SK-N-SH treated with all-trans-retinoic acid at 6 μM for 48 hours (cell line): ENCODE data around the gene FAM98C.

ENCODE experiments used
- ATAC-seq: fragments of 200-7000 bp; cut with Tn5 transposase; 3 replicates; pipeline ENCODE4 v1.9.1; 2020; ENCODE audit warnings: mild to moderate bottlenecking, moderate library complexity
- ARNTL ChIP-seq: fragments of 450-650 bp; formaldehyde crosslinking; IDR thresholded peaks from 2 replicates; pipeline ENCODE4 v1.5.0; 2020; ENCODE audit warnings: low read depth, mild to moderate bottlenecking, moderate library complexity, borderline replicate concordance
- BACH2 ChIP-seq: fragments of 250-450 bp; sonication (Bioruptor Pico); IDR thresholded peaks from 2 replicates; pipeline ENCODE4 v1.9.0; 2021; ENCODE audit warnings: mild to moderate bottlenecking, borderline replicate concordance
- CSDC2 ChIP-seq: fragments of 250-450 bp; sonication (Bioruptor Pico); IDR thresholded peaks from 2 replicates; pipeline ENCODE4 v1.5.0; 2020; ENCODE audit warnings: mild to moderate bottlenecking, moderate library complexity
- ESRRG ChIP-seq: fragments of 250-450 bp; sonication (Bioruptor Pico); IDR thresholded peaks from 2 replicates; pipeline ENCODE4 v1.6.1; 2021; ENCODE audit warnings: mild to moderate bottlenecking
- GLIS3 ChIP-seq: fragments of 250-450 bp; sonication (Bioruptor Pico); IDR thresholded peaks from 2 replicates; pipeline ENCODE4 v1.5.0; 2020; ENCODE audit warnings: mild to moderate bottlenecking, moderate library complexity
- ISL1 ChIP-seq: fragments of 250-450 bp; sonication (Bioruptor Pico); IDR thresholded peaks from 2 replicates; pipeline ENCODE4 v2.1.2; 2022; ENCODE audit warnings: mild to moderate bottlenecking, moderate library complexity
- OSR1 ChIP-seq: fragments of 250-450 bp; sonication (Bioruptor Pico); IDR thresholded peaks from 2 replicates; pipeline ENCODE4 v1.8.0; 2022; ENCODE audit warnings: moderate library complexity, mild to moderate bottlenecking, inconsistent platforms
- PPARA ChIP-seq: fragments of 250-450 bp; sonication (Bioruptor Pico); IDR thresholded peaks from 2 replicates; pipeline ENCODE4 v1.5.0; 2020; ENCODE audit warnings: mild to moderate bottlenecking, borderline replicate concordance
- RARB ChIP-seq: fragments of 250-450 bp; sonication (Bioruptor Pico); IDR thresholded peaks from 2 replicates; pipeline ENCODE4 v1.8.0; 2021; ENCODE audit warnings: mild to moderate bottlenecking, moderate library complexity
- SNAI2 ChIP-seq: fragments of 250-450 bp; sonication (Bioruptor Pico); IDR thresholded peaks from 2 replicates; pipeline ENCODE4 v1.5.0; 2020; ENCODE audit warnings: mild to moderate bottlenecking, moderate library complexity
- TCF4 ChIP-seq: fragments of 250-450 bp; sonication (Bioruptor Pico); IDR thresholded peaks from 2 replicates; pipeline ENCODE4 v1.8.0; 2021; ENCODE audit warnings: mild to moderate bottlenecking, moderate library complexity, borderline replicate concordance
- ZC3H10 ChIP-seq: fragments of 250-450 bp; sonication (Bioruptor Pico); IDR thresholded peaks from 2 replicates; pipeline ENCODE4 v1.5.1; 2021; ENCODE audit warnings: mild to moderate bottlenecking, moderate library complexity
- ZFP30 ChIP-seq: fragments of 450-650 bp; formaldehyde crosslinking; IDR thresholded peaks from 2 replicates; pipeline ENCODE4 v1.5.0; 2022; ENCODE audit warnings: mild to moderate bottlenecking, moderate library complexity
- ZNF565 ChIP-seq: fragments of 450-650 bp; formaldehyde crosslinking; conservative IDR thresholded peaks from 2 replicates; pipeline ENCODE4 v1.5.0; 2020; ENCODE audit warnings: low read depth, mild to moderate bottlenecking, moderate library complexity
- ZNF70 ChIP-seq: fragments of 450-650 bp; formaldehyde crosslinking; IDR thresholded peaks from 2 replicates; pipeline ENCODE4 v1.5.0; 2020; ENCODE audit warnings: mild to moderate bottlenecking, moderate library complexity
- TF ChIP-seq, protein P1 (sequence below): fragments of 250-450 bp; sonication (Bioruptor Pico); IDR thresholded peaks from 2 replicates; pipeline ENCODE4 v1.8.0; 2021; ENCODE audit warnings: low read depth, mild to moderate bottlenecking, moderate library complexity, borderline replicate concordance
- TF ChIP-seq, protein P2 (sequence below): fragments of 250-450 bp; sonication (Bioruptor Pico); IDR thresholded peaks from 2 replicates; pipeline ENCODE4 v1.5.0; 2020; ENCODE audit warnings: mild to moderate bottlenecking, moderate library complexity
- TF ChIP-seq, protein P3 (sequence below): fragments of 250-450 bp; sonication (Bioruptor Pico); IDR thresholded peaks from 2 replicates; pipeline ENCODE4 v1.5.1; 2020; ENCODE audit warnings: low read depth, mild to moderate bottlenecking, moderate library complexity
- TF ChIP-seq, protein P4 (sequence below): fragments of 250-450 bp; sonication (Bioruptor Pico); IDR thresholded peaks from 2 replicates; pipeline ENCODE4 v1.5.1; 2021; ENCODE audit warnings: mild to moderate bottlenecking, moderate library complexity
- TF ChIP-seq, protein P5 (sequence below): fragments of 250-450 bp; sonication (Bioruptor Pico); IDR thresholded peaks from 2 replicates; pipeline ENCODE4 v1.8.0; 2020; ENCODE audit warnings: mild to moderate bottlenecking, moderate library complexity, borderline replicate concordance

Gene FAM98C

DNA sequence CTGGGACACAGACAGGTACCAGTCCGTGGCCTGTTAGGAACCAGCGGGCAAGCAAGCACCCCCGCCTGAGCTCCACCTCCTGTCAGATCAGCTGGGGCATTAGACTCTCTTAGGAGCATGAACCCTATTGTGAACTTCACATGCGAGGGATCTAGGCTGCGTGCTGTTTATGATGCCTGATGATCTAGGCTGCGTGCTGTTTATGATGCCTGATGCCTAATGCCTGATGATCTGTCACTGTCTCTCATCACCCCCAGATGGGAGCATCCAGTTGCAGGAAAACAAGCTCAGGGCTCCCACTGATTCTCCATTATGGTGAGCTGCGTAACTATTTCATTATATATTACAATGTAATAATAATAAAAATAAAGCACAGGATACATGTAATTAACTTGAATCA lies 19.5 kb downstream of the FAM98C start:
- TF ChIP-seq, protein P1, sequence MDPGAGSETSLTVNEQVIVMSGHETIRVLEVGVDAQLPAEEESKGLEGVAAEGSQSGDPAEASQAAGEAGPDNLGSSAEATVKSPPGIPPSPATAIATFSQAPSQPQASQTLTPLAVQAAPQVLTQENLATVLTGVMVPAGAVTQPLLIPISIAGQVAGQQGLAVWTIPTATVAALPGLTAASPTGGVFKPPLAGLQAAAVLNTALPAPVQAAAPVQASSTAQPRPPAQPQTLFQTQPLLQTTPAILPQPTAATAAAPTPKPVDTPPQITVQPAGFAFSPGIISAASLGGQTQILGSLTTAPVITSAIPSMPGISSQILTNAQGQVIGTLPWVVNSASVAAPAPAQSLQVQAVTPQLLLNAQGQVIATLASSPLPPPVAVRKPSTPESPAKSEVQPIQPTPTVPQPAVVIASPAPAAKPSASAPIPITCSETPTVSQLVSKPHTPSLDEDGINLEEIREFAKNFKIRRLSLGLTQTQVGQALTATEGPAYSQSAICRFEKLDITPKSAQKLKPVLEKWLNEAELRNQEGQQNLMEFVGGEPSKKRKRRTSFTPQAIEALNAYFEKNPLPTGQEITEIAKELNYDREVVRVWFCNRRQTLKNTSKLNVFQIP (CRISPR knock-in tag) = no peak
- no peak for TF ChIP-seq TCF4
- no peak for ATAC-seq

DNA sequence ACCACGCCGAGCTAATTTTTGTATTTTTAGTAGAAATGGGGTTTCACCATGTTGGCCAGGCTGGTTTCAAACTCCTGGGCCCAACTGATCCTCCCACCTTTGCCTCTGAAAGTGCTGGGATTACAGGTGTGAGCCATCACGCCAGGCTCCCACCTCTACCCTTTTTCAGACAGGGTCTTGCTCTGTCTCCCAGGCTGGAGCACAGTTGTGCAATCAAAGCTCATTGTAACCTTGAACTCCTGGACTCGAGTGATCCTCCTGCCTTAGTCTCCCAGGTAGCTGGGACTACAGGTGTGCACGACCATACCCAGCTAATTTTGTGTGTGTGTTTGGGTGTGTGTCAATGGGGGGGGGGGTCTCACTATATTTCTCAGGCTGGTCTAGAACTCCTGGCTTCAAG lies 21.4 kb downstream of the FAM98C start:
- no peak for ATAC-seq
- TF ChIP-seq, protein P2, sequence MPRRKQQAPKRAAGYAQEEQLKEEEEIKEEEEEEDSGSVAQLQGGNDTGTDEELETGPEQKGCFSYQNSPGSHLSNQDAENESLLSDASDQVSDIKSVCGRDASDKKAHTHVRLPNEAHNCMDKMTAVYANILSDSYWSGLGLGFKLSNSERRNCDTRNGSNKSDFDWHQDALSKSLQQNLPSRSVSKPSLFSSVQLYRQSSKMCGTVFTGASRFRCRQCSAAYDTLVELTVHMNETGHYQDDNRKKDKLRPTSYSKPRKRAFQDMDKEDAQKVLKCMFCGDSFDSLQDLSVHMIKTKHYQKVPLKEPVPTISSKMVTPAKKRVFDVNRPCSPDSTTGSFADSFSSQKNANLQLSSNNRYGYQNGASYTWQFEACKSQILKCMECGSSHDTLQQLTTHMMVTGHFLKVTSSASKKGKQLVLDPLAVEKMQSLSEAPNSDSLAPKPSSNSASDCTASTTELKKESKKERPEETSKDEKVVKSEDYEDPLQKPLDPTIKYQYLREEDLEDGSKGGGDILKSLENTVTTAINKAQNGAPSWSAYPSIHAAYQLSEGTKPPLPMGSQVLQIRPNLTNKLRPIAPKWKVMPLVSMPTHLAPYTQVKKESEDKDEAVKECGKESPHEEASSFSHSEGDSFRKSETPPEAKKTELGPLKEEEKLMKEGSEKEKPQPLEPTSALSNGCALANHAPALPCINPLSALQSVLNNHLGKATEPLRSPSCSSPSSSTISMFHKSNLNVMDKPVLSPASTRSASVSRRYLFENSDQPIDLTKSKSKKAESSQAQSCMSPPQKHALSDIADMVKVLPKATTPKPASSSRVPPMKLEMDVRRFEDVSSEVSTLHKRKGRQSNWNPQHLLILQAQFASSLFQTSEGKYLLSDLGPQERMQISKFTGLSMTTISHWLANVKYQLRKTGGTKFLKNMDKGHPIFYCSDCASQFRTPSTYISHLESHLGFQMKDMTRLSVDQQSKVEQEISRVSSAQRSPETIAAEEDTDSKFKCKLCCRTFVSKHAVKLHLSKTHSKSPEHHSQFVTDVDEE (CRISPR knock-in tag) = no peak
- TF ChIP-seq ZC3H10 (CRISPR knock-in tag) = no peak
- TF ChIP-seq, protein P3, sequence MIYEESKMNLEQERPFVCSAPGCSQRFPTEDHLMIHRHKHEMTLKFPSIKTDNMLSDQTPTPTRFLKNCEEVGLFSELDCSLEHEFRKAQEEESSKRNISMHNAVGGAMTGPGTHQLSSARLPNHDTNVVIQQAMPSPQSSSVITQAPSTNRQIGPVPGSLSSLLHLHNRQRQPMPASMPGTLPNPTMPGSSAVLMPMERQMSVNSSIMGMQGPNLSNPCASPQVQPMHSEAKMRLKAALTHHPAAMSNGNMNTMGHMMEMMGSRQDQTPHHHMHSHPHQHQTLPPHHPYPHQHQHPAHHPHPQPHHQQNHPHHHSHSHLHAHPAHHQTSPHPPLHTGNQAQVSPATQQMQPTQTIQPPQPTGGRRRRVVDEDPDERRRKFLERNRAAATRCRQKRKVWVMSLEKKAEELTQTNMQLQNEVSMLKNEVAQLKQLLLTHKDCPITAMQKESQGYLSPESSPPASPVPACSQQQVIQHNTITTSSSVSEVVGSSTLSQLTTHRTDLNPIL (CRISPR knock-in tag) = no peak
- TF ChIP-seq, protein P4, sequence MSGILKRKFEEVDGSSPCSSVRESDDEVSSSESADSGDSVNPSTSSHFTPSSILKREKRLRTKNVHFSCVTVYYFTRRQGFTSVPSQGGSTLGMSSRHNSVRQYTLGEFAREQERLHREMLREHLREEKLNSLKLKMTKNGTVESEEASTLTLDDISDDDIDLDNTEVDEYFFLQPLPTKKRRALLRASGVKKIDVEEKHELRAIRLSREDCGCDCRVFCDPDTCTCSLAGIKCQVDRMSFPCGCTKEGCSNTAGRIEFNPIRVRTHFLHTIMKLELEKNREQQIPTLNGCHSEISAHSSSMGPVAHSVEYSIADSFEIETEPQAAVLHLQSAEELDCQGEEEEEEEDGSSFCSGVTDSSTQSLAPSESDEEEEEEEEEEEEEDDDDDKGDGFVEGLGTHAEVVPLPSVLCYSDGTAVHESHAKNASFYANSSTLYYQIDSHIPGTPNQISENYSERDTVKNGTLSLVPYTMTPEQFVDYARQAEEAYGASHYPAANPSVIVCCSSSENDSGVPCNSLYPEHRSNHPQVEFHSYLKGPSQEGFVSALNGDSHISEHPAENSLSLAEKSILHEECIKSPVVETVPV = no peak
- no peak for TF ChIP-seq BACH2 (CRISPR knock-in tag)
- TF ChIP-seq GLIS3 (CRISPR knock-in tag) = no peak
- TF ChIP-seq, protein P1 (CRISPR knock-in tag) = no peak
- no peak for TF ChIP-seq ESRRG (CRISPR knock-in tag)
- TF ChIP-seq, protein P5, sequence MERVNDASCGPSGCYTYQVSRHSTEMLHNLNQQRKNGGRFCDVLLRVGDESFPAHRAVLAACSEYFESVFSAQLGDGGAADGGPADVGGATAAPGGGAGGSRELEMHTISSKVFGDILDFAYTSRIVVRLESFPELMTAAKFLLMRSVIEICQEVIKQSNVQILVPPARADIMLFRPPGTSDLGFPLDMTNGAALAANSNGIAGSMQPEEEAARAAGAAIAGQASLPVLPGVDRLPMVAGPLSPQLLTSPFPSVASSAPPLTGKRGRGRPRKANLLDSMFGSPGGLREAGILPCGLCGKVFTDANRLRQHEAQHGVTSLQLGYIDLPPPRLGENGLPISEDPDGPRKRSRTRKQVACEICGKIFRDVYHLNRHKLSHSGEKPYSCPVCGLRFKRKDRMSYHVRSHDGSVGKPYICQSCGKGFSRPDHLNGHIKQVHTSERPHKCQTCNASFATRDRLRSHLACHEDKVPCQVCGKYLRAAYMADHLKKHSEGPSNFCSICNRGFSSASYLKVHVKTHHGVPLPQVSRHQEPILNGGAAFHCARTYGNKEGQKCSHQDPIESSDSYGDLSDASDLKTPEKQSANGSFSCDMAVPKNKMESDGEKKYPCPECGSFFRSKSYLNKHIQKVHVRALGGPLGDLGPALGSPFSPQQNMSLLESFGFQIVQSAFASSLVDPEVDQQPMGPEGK = no peak
- TF ChIP-seq PPARA (CRISPR knock-in tag) = no peak
- TF ChIP-seq SNAI2 (CRISPR knock-in tag) = no peak
- TF ChIP-seq ZNF565 (CRISPR knock-in tag) = no peak
- no peak for TF ChIP-seq ZNF70 (CRISPR knock-in tag)
- TF ChIP-seq CSDC2 (CRISPR knock-in tag) = no peak
- TF ChIP-seq ISL1 (CRISPR knock-in tag) = no peak

DNA sequence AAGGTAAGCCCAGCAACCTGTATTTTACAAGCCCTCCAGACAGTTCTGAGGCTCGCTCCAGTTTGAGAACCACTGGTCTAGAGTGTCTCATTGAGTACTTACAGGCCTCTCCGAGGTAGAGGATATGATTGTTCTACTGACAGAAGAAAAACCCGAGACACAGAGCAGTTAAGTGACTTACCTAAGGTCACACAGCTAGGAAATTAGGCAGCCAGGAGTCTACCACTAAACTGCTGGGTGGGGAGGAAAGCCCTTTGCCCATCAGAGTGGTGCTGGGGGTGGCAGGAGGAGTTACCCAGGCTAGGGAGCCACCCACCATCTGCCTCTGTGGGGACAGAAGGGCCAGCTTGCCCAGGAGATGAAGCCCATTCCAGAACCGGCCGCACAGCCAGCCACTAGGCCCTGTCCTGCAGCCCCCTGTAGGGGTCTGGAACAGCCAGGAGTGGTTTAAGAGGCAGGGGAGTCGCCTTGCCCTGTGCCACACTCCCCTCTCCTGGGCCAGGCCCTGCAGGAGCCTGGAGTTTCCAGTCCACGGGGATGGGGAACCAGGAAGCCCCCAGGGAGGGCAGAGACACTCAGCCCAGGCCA lies 22.4 kb downstream of the FAM98C start:
- ATAC-seq = no peak
- TF ChIP-seq ZFP30 (no peak), OSR1 (CRISPR knock-in tag) (no peak), ZNF565 (CRISPR knock-in tag) (no peak), RARB (CRISPR knock-in tag) (no peak), ZC3H10 (CRISPR knock-in tag) (no peak), ARNTL (no peak)
- TF ChIP-seq, protein P1 (CRISPR knock-in tag) = no peak
- TF ChIP-seq, protein P5 = no peak
- TF ChIP-seq, protein P2 (CRISPR knock-in tag) = no peak
